NT2/D1 (cell line): Measurements from ENCODE around the gene DECR2.

Experiments used
- SUZ12 ChIP-seq: IDR thresholded peaks from 2 replicates; pipeline ENCODE4 v1.6.1; 2011; ENCODE audit not compliant: insufficient read length, insufficient read depth; ENCODE audit errors: extremely low read depth
- YY1 ChIP-seq: IDR thresholded peaks from 2 replicates; pipeline ENCODE4 v1.6.1; 2011; ENCODE audit not compliant: insufficient read length, insufficient read depth
- ZNF274 ChIP-seq: IDR thresholded peaks from 2 replicates; pipeline ENCODE4 v1.6.1; 2011; ENCODE audit warnings: mild to moderate bottlenecking, low read depth, low read length

DNA sequence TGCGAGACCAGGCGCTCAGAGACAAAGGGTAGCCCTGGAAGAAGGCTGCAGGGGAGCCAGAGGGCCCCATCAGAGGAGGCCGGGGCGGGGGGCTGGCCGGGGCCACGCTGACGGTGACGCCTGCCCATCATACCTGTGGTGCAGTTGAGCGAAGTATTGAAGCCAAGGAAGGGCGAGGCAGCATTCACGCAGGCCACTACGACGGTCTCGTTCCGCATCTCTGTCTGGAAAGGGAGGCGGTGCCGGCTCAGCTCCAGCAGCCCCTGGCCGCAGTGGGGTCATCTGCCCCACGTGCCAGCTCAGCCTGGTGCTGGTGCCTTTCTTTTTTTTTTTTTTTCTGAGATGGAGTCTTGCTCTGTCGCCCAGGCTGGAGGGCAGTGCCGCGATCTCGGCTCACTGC lies 26.5 kb upstream of the DECR2 start:
- TF ChIP-seq ZNF274 (no peak), SUZ12 (no peak), YY1 (no peak)
